Inferior parietal cortex (tissue), 1 donor: ENCODE measurements around the gene PIGH.
"Not testable (repeated sequence)": the region's sequence is repeated elsewhere in the genome, so short reads cannot be mapped to it uniquely, and the experiment has no call there.

Source experiments
- DNase-seq: peaks from one replicate; pipeline ENCODE4 v3.0.0-alpha.2; 2016; ENCODE audit errors: extremely low spot score

The PIGH gene

GRCh38 chr14:67551940-67552339, 48.1 kb downstream of the PIGH start:
- no peak for DNase-seq

GRCh38 chr14:67551123-67551522, 48.9 kb downstream of the PIGH start:
- DNase-seq: no peak

- DNase-seq: no peak
Measured at GRCh38 chr14:67549734-67550133, 50.3 kb downstream of the PIGH start.

- no peak for DNase-seq
Measured at GRCh38 chr14:67547224-67547780, 52.8 kb downstream of the PIGH start.

DNA sequence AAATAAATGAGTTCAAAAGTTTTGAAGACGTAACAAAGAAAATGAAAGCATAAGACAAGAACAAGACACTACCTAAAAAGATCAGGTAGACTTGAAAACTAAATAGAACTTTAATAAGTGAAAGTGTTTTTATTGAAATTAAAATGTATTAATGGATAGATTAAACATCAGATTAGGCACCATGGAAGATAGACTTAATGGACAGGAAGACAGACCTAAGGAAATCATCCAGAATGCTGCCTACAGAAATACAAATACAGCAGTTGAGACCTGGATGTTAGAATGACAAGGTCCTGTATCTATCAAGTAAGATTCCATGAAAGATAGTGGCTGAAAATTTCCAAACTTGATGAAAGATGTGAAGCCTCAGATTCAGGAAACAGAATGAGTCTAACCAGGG, 55.5 kb downstream of the PIGH start:
- no peak for DNase-seq

DNA sequence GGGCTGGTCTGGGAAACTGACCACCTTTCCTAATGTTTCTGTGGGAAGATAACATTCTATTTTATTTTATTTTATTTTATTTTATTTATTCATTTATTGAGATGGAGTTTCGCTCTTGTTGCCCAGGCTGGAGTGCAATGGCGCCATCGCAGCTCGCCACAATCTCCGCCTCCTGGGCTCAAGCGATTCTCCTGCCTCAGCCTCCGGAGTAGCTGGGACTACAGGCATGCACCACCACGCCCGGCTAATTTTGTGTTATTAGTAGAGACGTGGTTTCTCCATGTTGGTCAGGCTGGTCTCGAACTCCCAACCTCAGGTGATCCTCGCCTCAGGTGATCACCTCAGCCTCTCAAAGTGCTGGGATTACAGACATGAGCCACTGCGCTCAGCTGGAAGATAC, 57.4 kb downstream of the PIGH start:
- DNase-seq: not testable (repeated sequence)

GRCh38 chr14:67541448-67542387, 58.4 kb downstream of the PIGH start:
- DNase-seq: no peak
